Panc1 (cell line): Measurements from ENCODE around the gene MPI. TPM values are rescaled to one million over a fixed set of nuclear protein-coding genes. Genes with fewer than 3 reads are reported as not detected.

Experiments
- ATAC-seq: fragments of 200-7000 bp; cut with Tn5 transposase; 2 replicates; pipeline ENCODE4 v1.9.1; 2020; ENCODE audit warnings: mild to moderate bottlenecking, moderate library complexity
- BruUV-seq: library from RNA; stranded (reverse); fragments of 400-500 nt; replicated peaks from 2 replicates; lab custom pipeline; 2021; lab: Mats Ljungman, UMichigan
- CTCF ChIA-PET: fragments of 300-600 bp; sonication (Branson Sonifier 250); formaldehyde crosslinking; loops from one replicate; lab custom pipeline; 2022; ENCODE audit warnings: antibody characterized with exemption; lab: Charles Lee
- POLR2A ChIA-PET: fragments of 300-600 bp; sonication (Branson Sonifier 250); formaldehyde crosslinking; loops from one replicate; lab custom pipeline; 2022; ENCODE audit warnings: antibody characterized with exemption; lab: Charles Lee
- DNase-seq: peaks from one replicate; pipeline ENCODE4 v3.0.0-alpha.2; 2010; ENCODE audit warnings: low read depth, low spot score
- H3K27ac ChIP-seq: 2 replicates; pipeline ENCODE4 v1.5.1; 2011; ENCODE audit warnings: mild to moderate bottlenecking, low read length, inconsistent platforms
- H3K27me3 ChIP-seq: fragments of 200-500 bp; sonication (Bioruptor generic); 2 replicates; pipeline ENCODE4 v1.6.0; 2014; ENCODE audit warnings: low read length, inconsistent platforms; ENCODE audit not compliant: control insufficient read depth, insufficient read depth
- H3K36me3 ChIP-seq: fragments of 200-500 bp; sonication (Bioruptor generic); 2 replicates; pipeline ENCODE4 v1.5.1; 2014; ENCODE audit warnings: inconsistent platforms, mild to moderate bottlenecking, low read length, moderate library complexity; ENCODE audit not compliant: control insufficient read depth, insufficient read depth
- H3K4me1 ChIP-seq: 2 replicates; pipeline ENCODE4 v1.5.1; 2011; ENCODE audit warnings: inconsistent platforms, mild to moderate bottlenecking, low read length, moderate library complexity; ENCODE audit not compliant: control insufficient read depth, insufficient read depth
- H3K4me3 ChIP-seq, 2 experiments: 2 replicates each; pipeline ENCODE4 v1.5.1; 2011 to 2012; ENCODE audit warnings: low read depth in 2 of 2, low read length in 2 of 2, mild to moderate bottlenecking in 2 of 2, inconsistent platforms in 1 of 2, moderate library complexity in 1 of 2
- H3K9me3 ChIP-seq: fragments of 200-500 bp; sonication (Bioruptor generic); 2 replicates; pipeline ENCODE4 v1.5.1; 2014; ENCODE audit warnings: low read depth, mild to moderate bottlenecking, inconsistent platforms, low read length, moderate library complexity; ENCODE audit not compliant: control insufficient read depth, insufficient read depth
- CTCF ChIP-seq: fragments of 450-650 bp; IDR thresholded peaks from 2 replicates; pipeline ENCODE4 v1.5.1; 2017; ENCODE audit warnings: mild to moderate bottlenecking
- POLR2AphosphoS5 ChIP-seq: IDR thresholded peaks from 2 replicates; pipeline ENCODE4 v1.6.1; 2012; ENCODE audit warnings: mild to moderate bottlenecking, low read depth, low read length, moderate library complexity
- REST ChIP-seq, 2 experiments: IDR thresholded peaks; 2 replicates each; pipeline ENCODE4 v1.6.1; 2011 to 2012; ENCODE audit warnings: low read depth in 2 of 2, control low read depth in 1 of 2, low read length in 1 of 2, mild to moderate bottlenecking in 1 of 2, moderate library complexity in 1 of 2; ENCODE audit not compliant: insufficient read depth in 1 of 2
- SIN3A ChIP-seq: IDR thresholded peaks from 2 replicates; pipeline ENCODE4 v1.6.1; 2012; ENCODE audit warnings: low read depth, mild to moderate bottlenecking, low read length, moderate library complexity, borderline replicate concordance; ENCODE audit not compliant: insufficient read depth
- TCF7L2 ChIP-seq: IDR thresholded peaks from 2 replicates; pipeline ENCODE4 v1.6.1; 2011; ENCODE audit warnings: mild to moderate bottlenecking, low read depth, low read length, inconsistent platforms
- in situ Hi-C: cut with HindIII; loops from 2 replicates; pipeline ENCODE4 v1.10.0; 2016; ENCODE audit warnings: low sequenced_read_pairs, low pct_unique_long_range_greater_than_20kb
- intact Hi-C: fragments of 100-400 bp; cut with micrococcal nuclease; formaldehyde crosslinking; loops from one replicate; pipeline ENCODE4 v1.10.0; 2022; ENCODE audit not compliant: unreplicated experiment
- total RNA-seq: library from RNA; stranded (reverse); gene quantifications from one replicate; pipeline ENCODE4 v1.2.1, GENCODE V29; 2021; ENCODE audit not compliant: unreplicated experiment

The MPI gene
- total RNA-seq, 1 experiment from 2014 or later = 45.8 TPM

- ATAC-seq = no peak
- Histone ChIP-seq H3K27me3 (no peaks in the 10 kb centered on the region), H3K27ac (no peak overlapping the region), H3K4me3 (no peak overlapping the region), H3K36me3 (no peaks in the 10 kb centered on the region; the same call in 1 of the 2 replicates), H3K4me1 (peaks cover 9% of the 10 kb centered on the region), H3K9me3 (no peaks in the 10 kb centered on the region)
- intact Hi-C loops (no loop called here), in situ Hi-C loops (no loop called here)
- CTCF ChIA-PET = no interaction called here
- TF ChIP-seq REST (IDR thresholded peaks at IDR 0.05; ENCODE audit: insufficient read depth in 1 of 2, low read depth in 2 of 2, low read length in 1 of 2) = no peak
- DNase-seq = no peak
- BruUV-seq = no TSS peak
- POLR2A ChIA-PET = interaction anchor here (0.7 kb wide), 1 partner anchor 50 kb away, joined by 3 read pairs; no protein-coding TSS in a partner anchor
Observed at GRCh38 chr15:74891469-74891868, 1.6 kb downstream of the MPI start.

GRCh38 chr15:74892313-74892712 lies 2.5 kb downstream of the MPI start:
- CTCF ChIA-PET = no interaction called here
- Histone ChIP-seq H3K4me3 (no peak overlapping the region), H3K9me3 (no peaks in the 10 kb centered on the region), H3K27me3 (no peaks in the 10 kb centered on the region), H3K36me3 (no peaks in the 10 kb centered on the region; the same call in 1 of the 2 replicates), H3K27ac (no peak overlapping the region), H3K4me1 (peaks cover 9% of the 10 kb centered on the region)
- intact Hi-C loops (no loop called here), in situ Hi-C loops (no loop called here)
- TF ChIP-seq SIN3A (no peak), REST (IDR thresholded peaks at IDR 0.05; ENCODE audit: insufficient read depth in 1 of 2, low read depth in 2 of 2, low read length in 1 of 2) (no peak), TCF7L2 (no peak), CTCF (no peak), POLR2AphosphoS5 (no peak)
- DNase-seq (no peak), ATAC-seq (no peak)
- POLR2A ChIA-PET = interaction anchor here (0.6 kb wide), 1 partner anchor 17 kb away, joined by 5 read pairs; no protein-coding TSS in a partner anchor
- BruUV-seq = no TSS peak
